CD8-positive, alpha-beta memory T cell (primary cell): ENCODE data around the gene NUP54. TPM values are rescaled to one million over a fixed set of nuclear protein-coding genes. Genes with fewer than 3 reads are reported as not detected.

Experiments used
- CTCF ChIA-PET: fragments of 350-600 bp; sonication (Branson Sonifier 250); formaldehyde crosslinking; loops from one replicate; lab custom pipeline; 2021; ENCODE audit warnings: antibody characterized with exemption; lab: Charles Lee
- POLR2A ChIA-PET: fragments of 350-600 bp; sonication (Branson Sonifier 250); formaldehyde crosslinking; loops from one replicate; lab custom pipeline; 2021; ENCODE audit warnings: antibody characterized with exemption; lab: Charles Lee
- DNase-seq, 5 donors: peaks; one replicate each; pipeline versions ENCODE4 v3.0.0 to v3.0.0-alpha.2; 2020 to 2022; ENCODE audit warnings: mixed read lengths in 1 of 5
- H3K27ac ChIP-seq: one replicate; pipeline ENCODE4 v1.7.0; 2013; ENCODE audit warnings: low read depth, mild to moderate bottlenecking, low read length, moderate library complexity
- H3K27me3 ChIP-seq: 2 replicates; pipeline ENCODE4 v1.7.0; 2013; ENCODE audit warnings: low read length, mild to moderate bottlenecking; ENCODE audit not compliant: insufficient read depth, poor library complexity, severe bottlenecking
- H3K36me3 ChIP-seq: 2 replicates; pipeline ENCODE4 v1.7.0; 2013; ENCODE audit warnings: mild to moderate bottlenecking, low read length, moderate library complexity; ENCODE audit not compliant: insufficient read depth
- H3K4me1 ChIP-seq: 2 replicates; pipeline ENCODE4 v1.7.0; 2013; ENCODE audit warnings: mild to moderate bottlenecking, low read length, moderate library complexity; ENCODE audit not compliant: insufficient read depth
- H3K4me3 ChIP-seq: 2 replicates; pipeline ENCODE4 v1.7.0; 2013; ENCODE audit warnings: mild to moderate bottlenecking, low read length
- H3K9me3 ChIP-seq: 2 replicates; pipeline ENCODE4 v1.7.0; 2013; ENCODE audit warnings: mild to moderate bottlenecking, low read length
- H3K27ac Mint-ChIP-seq, 8 donors: one replicate each; pipeline ENCODE4 v1.8.0; 2020 to 2021; ENCODE audit warnings: mixed read lengths in 8 of 8, mild to moderate bottlenecking in 6 of 8, inconsistent platforms in 3 of 8, moderate library complexity in 3 of 8
- H3K27me3 Mint-ChIP-seq, 2 donors: one replicate each; pipeline ENCODE4 v1.8.0; 2020 to 2021; ENCODE audit warnings: mixed read lengths in 2 of 2, mild to moderate bottlenecking in 1 of 2, moderate library complexity in 1 of 2
- H3K36me3 Mint-ChIP-seq, 3 donors: one replicate each; pipeline ENCODE4 v1.8.0; 2020 to 2021; ENCODE audit warnings: mixed read lengths in 3 of 3, inconsistent platforms in 1 of 3, mild to moderate bottlenecking in 1 of 3
- H3K4me1 Mint-ChIP-seq, 3 donors: one replicate each; pipeline ENCODE4 v1.8.0; 2020 to 2021; ENCODE audit warnings: mixed read lengths in 3 of 3, inconsistent platforms in 1 of 3, mild to moderate bottlenecking in 1 of 3
- H3K4me3 Mint-ChIP-seq, 7 donors: one replicate each; pipeline ENCODE4 v1.8.0; 2020 to 2021; ENCODE audit warnings: mixed read lengths in 7 of 7, mild to moderate bottlenecking in 6 of 7, moderate library complexity in 4 of 7, inconsistent platforms in 2 of 7
- H3K9me3 Mint-ChIP-seq, 5 donors: one replicate each; pipeline ENCODE4 v1.8.0; 2020 to 2022; ENCODE audit warnings: mixed read lengths in 5 of 5, mild to moderate bottlenecking in 3 of 5, moderate library complexity in 2 of 5, inconsistent platforms in 1 of 5
- polyA plus RNA-seq: library from polyadenylated mRNA; unstranded; fragments of 300-500 nt; fragmentation: Illumina TruSeq; gene quantifications from one replicate; pipeline ENCODE4 v1.2.3, GENCODE V29; 2021
- total RNA-seq, 2 experiments: library from RNA; stranded (reverse); gene quantifications; one replicate each; pipeline ENCODE4 v1.2.3, GENCODE V29; 2021

The NUP54 gene
- total and polyA plus RNA-seq, 3 experiments from 2014 or later, result 41.8 to 63.3 (median 56.6) TPM

DNA sequence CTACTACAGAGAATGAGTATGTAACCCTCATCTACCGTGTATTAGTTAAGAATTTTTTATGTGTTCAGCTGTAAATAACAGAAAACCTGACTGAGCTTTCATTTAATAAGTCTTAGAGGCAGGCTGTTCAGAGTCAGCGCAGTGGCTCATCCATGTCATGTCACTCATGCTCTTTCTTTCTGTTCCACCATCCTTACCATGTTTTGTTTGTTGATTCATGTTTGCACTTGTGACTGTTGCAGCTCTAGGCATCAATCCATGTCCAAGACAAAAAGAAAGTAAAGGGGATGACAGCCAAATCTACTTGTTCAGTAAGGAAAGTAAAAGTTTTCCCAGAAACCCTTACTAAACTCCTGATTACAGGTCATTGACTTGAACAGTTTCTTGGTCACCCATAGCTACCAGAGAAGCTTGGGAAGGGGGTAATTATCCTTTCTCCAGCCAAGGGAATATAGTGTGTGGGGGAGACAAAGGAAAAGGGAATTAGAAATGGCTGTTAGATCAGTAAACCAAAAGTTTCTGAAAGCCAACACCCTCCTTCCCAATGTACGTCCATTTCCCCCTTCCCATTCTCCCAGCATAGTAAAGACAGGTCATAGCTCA lies 64.7 kb downstream of the NUP54 start:
- H3K27me3 Mint-ChIP-seq, result peaks cover 2 to 6% of the 10 kb centered on the region in 2 donors
- H3K36me3 ChIP-seq, result no peaks in the 10 kb centered on the region
- no peaks in the 10 kb centered on the region for H3K4me1 ChIP-seq
- CTCF ChIA-PET, result interaction anchor here (0.8 kb wide), 1 partner anchor 9 kb away, joined by 3 read pairs; no protein-coding TSS in a partner anchor
- no peak for DNase-seq
- no peak overlapping the region for H3K4me3 Mint-ChIP-seq
- no peaks in the 10 kb centered on the region for H3K9me3 Mint-ChIP-seq
- no peaks in the 10 kb centered on the region for H3K9me3 ChIP-seq
- POLR2A ChIA-PET, result no interaction called here
- no peaks in the 10 kb centered on the region for H3K36me3 Mint-ChIP-seq
- no peak overlapping the region for H3K4me3 ChIP-seq
- no peak overlapping the region for H3K27ac ChIP-seq
- H3K27me3 ChIP-seq, result no peaks in the 10 kb centered on the region
- H3K4me1 Mint-ChIP-seq, result no peaks in the 10 kb centered on the region
- H3K27ac Mint-ChIP-seq, result no peak overlapping the region

DNA sequence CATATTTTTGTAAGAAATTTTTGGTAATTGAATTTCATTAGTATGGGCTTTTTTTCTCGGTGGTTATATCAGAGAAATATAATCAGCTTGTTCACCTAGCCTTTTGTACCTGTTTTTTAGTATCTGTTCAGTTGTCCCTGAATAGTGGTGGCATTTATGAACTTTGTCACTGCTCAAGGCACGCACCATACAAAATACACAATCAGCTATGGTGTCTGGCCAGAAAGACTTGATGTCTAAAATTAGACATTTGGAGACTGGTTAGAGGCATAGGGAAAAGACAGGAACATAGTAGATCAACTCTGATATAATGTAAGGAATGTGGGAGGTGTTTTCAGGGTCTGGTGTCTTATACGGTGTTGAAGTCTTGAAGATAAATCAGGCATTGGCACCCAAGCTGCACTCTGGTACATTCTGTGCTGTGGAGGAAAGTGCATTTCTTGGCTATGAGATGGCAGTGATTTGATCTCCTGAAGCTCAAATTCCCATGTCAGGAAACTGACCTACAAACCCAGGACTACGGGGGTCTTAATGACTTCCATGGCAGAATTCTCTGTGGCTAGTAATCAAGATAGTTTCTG lies 70.1 kb downstream of the NUP54 start:
- peaks cover 2 to 6% of the 10 kb centered on the region in 2 donors for H3K27me3 Mint-ChIP-seq

DNA sequence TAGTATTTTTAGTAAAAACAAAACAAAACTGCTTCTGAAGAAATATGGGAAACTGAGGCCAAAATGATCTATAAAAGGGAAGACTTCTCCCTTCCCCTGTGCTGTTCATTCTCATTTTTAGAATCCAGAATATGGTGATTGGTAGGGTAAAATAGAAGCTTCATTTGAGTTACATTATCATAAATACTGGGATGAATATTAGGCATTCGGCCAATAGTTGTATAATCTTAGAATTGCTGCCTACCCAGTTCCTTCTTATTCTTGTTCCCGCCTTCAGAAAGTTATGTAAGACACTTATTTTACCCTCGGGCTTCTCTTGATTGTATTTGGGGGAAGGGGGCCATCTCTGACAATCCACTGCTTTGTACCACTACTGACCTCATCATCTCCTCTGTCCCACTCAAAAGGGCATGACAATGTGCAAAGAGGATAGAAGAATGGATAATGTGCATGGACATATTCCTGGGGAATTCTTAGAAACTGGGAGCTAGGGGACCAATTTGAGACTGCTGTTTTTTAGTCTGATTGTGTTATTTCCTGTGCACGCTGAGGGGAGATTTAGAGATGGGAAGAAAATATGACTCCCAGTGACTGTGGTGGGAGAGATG lies 73.1 kb downstream of the NUP54 start:
- no peaks in the 10 kb centered on the region for H3K9me3 ChIP-seq
- no peak overlapping the region for H3K27ac Mint-ChIP-seq
- no peak overlapping the region for H3K27ac ChIP-seq
- H3K4me1 ChIP-seq, result no peaks in the 10 kb centered on the region
- no peak overlapping the region for H3K4me3 Mint-ChIP-seq
- H3K36me3 ChIP-seq, result no peaks in the 10 kb centered on the region
- ChIA-PET POLR2A (no interaction called here), CTCF (no interaction called here)
- no peak overlapping the region for H3K4me3 ChIP-seq
- no peaks in the 10 kb centered on the region for H3K36me3 Mint-ChIP-seq
- H3K4me1 Mint-ChIP-seq, result no peaks in the 10 kb centered on the region
- H3K27me3 Mint-ChIP-seq, result peaks cover 2 to 6% of the 10 kb centered on the region in 2 donors
- DNase-seq, result no peak
- no peaks in the 10 kb centered on the region for H3K27me3 ChIP-seq
- no peaks in the 10 kb centered on the region for H3K9me3 Mint-ChIP-seq

More for the DNA sequence above, 70.1 kb downstream of the NUP54 start:
- no peaks in the 10 kb centered on the region for H3K9me3 ChIP-seq
- Mint-ChIP-seq H3K9me3 (no peaks in the 10 kb centered on the region), H3K4me3 (no peak overlapping the region), H3K4me1 (no peaks in the 10 kb centered on the region), H3K36me3 (no peaks in the 10 kb centered on the region), H3K27ac (no peak overlapping the region)
- H3K27ac ChIP-seq, result no peak overlapping the region
- H3K36me3 ChIP-seq, result no peaks in the 10 kb centered on the region
- H3K4me3 ChIP-seq, result no peak overlapping the region
- CTCF ChIA-PET, result no interaction called here
- POLR2A ChIA-PET, result no interaction called here
- no peak for DNase-seq
- H3K27me3 ChIP-seq, result no peaks in the 10 kb centered on the region
- no peaks in the 10 kb centered on the region for H3K4me1 ChIP-seq

DNA sequence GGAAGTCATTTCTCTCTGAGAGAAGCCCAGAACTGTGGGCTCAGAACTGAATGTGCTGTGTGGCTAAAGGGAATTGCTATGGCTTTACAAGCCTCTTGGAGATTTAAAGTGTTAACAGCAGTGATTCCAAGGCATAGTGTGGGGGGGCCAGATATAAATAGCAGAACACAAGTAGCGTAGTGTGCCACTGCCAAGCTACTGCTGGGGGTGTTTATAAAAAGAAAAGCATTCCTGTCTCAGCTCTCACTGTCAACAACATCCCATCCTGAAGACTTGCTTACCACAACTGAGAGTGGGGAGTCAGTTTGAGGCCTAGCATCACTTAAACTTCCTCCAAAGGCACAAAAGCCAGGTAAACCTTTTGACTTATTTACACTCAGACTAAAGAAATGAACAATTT lies 73.7 kb downstream of the NUP54 start, which contains the start of gene ART3:
ART3 (plus strand) TSS at position 242 of the 400 bp plus-strand sequence. CDS start 1,181 bp downstream, outside the sequence.
- H3K9me3 Mint-ChIP-seq, result no peaks in the 10 kb centered on the region
- H3K27me3 ChIP-seq, result no peaks in the 10 kb centered on the region
- no peak within 1 kb of the TSS for H3K4me3 ChIP-seq
- no peaks in the 10 kb centered on the region for H3K4me1 Mint-ChIP-seq
- no peak for DNase-seq
- H3K27ac ChIP-seq, result no peak within 1 kb of the TSS
- H3K9me3 ChIP-seq, result no peaks in the 10 kb centered on the region
- no peak within 1 kb of the TSS for H3K27ac Mint-ChIP-seq
- H3K36me3 Mint-ChIP-seq, result no peaks in the 10 kb centered on the region
- no peaks in the 10 kb centered on the region for H3K36me3 ChIP-seq
- peaks cover 2 to 4% of the 10 kb centered on the region in 2 donors for H3K27me3 Mint-ChIP-seq
- no peak within 1 kb of the TSS for H3K4me3 Mint-ChIP-seq
- CTCF ChIA-PET, result no interaction called here
- POLR2A ChIA-PET, result no interaction called here
- no peaks in the 10 kb centered on the region for H3K4me1 ChIP-seq

DNA sequence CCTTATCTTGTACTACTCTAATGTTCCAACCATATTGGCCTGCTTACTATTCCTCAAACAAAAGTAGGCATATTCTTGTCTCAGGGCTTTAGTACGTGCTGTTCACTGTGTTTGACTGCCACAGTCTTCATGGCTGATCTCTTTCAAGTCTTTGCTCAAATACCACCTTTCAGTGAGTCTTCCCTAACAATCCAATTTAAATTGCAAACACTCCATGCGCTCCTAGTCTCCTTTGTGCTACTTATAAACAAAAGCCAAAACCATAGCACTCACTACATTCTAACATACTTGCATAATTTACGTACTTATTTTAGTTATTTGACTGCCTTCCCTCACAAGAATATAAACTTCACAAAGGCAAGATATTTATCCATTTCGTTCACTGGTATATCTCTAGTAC lies 75.4 kb downstream of the NUP54 start:
- no peak overlapping the region for H3K27ac ChIP-seq
- Mint-ChIP-seq H3K4me1 (no peaks in the 10 kb centered on the region), H3K27me3 (no peaks in the 10 kb centered on the region), H3K9me3 (no peaks in the 10 kb centered on the region), H3K36me3 (no peaks in the 10 kb centered on the region), H3K4me3 (no peak overlapping the region), H3K27ac (no peak overlapping the region)
- H3K27me3 ChIP-seq, result no peaks in the 10 kb centered on the region
- no peak for DNase-seq
- no peak overlapping the region for H3K4me3 ChIP-seq
- H3K36me3 ChIP-seq, result no peaks in the 10 kb centered on the region
- ChIA-PET POLR2A (no interaction called here), CTCF (no interaction called here)
- no peaks in the 10 kb centered on the region for H3K4me1 ChIP-seq
- no peaks in the 10 kb centered on the region for H3K9me3 ChIP-seq

DNA sequence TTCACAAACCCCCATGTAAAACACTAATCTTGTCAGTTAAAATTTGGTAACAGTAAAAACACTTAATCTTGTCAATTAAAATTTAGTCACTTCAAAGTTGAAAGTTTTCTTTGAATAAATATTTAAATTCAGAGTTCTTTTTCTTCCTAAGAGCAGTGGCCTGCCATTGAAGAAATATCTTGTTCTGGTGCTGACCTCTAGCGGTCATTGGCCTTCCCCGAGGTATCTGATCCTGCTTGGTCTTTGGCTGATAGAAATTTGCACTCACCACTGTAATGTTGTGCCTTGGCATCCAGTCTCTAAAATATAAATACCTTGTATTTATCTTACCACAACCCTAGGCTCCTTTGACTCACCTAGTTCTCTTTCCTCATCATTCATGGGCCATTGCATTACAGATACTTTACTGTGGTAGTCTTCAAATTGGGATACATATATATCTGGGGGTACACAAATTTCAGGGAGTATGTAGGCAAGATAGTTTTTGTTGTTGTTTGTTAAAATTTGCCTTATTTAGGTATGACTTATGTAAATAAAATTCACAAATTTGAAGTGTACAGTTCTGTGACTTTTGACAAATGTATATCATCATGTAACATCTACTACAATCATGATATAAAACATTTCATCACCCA lies 80.4 kb downstream of the NUP54 start:
- Mint-ChIP-seq H3K27me3 (no peaks in the 10 kb centered on the region), H3K36me3 (no peaks in the 10 kb centered on the region), H3K4me3 (no peak overlapping the region), H3K4me1 (no peaks in the 10 kb centered on the region), H3K27ac (no peak overlapping the region), H3K9me3 (no peaks in the 10 kb centered on the region)
- ChIA-PET POLR2A (no interaction called here), CTCF (interaction anchor here (0.7 to 1.2 kb wide), 5 partner anchors 14 to 172 kb away, joined by 3 to 5 read pairs (median 3); no protein-coding TSS in a partner anchor)
- Histone ChIP-seq H3K27me3 (no peaks in the 10 kb centered on the region), H3K27ac (no peak overlapping the region), H3K36me3 (no peaks in the 10 kb centered on the region), H3K9me3 (no peaks in the 10 kb centered on the region), H3K4me1 (no peaks in the 10 kb centered on the region), H3K4me3 (no peak overlapping the region)
- peak; percentile 43 to 70 (median 48) for DNase-seq

DNA sequence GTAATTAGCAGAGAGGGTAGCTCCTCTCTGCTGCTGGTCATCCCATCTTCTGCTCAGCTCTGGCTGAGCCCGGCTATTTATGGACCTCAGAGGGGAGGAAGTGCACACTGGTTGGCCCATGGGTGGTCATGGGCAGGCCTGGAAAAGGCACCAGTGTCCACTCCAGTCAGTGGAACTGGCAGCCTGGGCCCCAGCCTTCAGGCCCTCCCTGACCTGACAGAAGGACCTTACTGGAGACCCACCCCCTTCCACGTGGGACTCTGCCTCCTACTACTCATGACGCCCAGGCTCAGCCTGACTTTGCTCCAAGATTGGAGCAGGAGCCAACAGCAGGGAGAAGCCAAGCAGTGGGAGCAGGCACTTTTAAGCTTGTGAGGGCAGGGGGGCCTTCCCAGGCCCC lies 81.7 kb downstream of the NUP54 start:
- H3K9me3 ChIP-seq, result no peaks in the 10 kb centered on the region
- no peak for DNase-seq
- no peak overlapping the region for H3K4me3 ChIP-seq
- H3K27ac ChIP-seq, result no peak overlapping the region
- no peaks in the 10 kb centered on the region for H3K9me3 Mint-ChIP-seq
- H3K4me3 Mint-ChIP-seq, result no peak overlapping the region
- no peaks in the 10 kb centered on the region for H3K27me3 ChIP-seq
- H3K4me1 ChIP-seq, result no peaks in the 10 kb centered on the region
- CTCF ChIA-PET, result interaction anchor here (1.0 to 1.7 kb wide), 4 partner anchors 70 to 171 kb away, joined by 3 to 6 read pairs (median 3); no protein-coding TSS in a partner anchor
- H3K36me3 ChIP-seq, result no peaks in the 10 kb centered on the region
- POLR2A ChIA-PET, result interaction anchor here (0.6 kb wide), 1 partner anchor 10 kb away, joined by 7 read pairs; no protein-coding TSS in a partner anchor
- H3K4me1 Mint-ChIP-seq, result no peaks in the 10 kb centered on the region
- H3K27me3 Mint-ChIP-seq, result no peaks in the 10 kb centered on the region
- H3K36me3 Mint-ChIP-seq, result no peaks in the 10 kb centered on the region
- H3K27ac Mint-ChIP-seq, result no peak overlapping the region
